Transverse colon (tissue), 4 donors: ENCODE results near the gene DNER.

Experiments used
- EP300 ChIP-seq: sonication (generic); formaldehyde crosslinking; IDR thresholded peaks from one replicate; pipeline ENCODE4 v1.6.1; 2017; ENCODE audit warnings: antibody characterized with exemption, low read depth
- POLR2A ChIP-seq: fragments of 450-650 bp; IDR thresholded peaks from one replicate; pipeline ENCODE4 v1.6.1; 2016; ENCODE audit warnings: antibody characterized with exemption, mild to moderate bottlenecking, moderate library complexity
- POLR2AphosphoS5 ChIP-seq, 3 donors: sonication (generic); formaldehyde crosslinking; IDR thresholded peaks; one replicate each; pipeline ENCODE4 v1.6.1; 2016; ENCODE audit warnings: antibody characterized with exemption in 3 of 3
- TF ChIP-seq, protein P1 (sequence below), 5 experiments: fragments of 200-600 bp in 3 of 5; fragments of 450-650 bp in 2 of 5; sonication (generic) in 3 of 5; IDR thresholded peaks; 1 replicate in 2 of 5; 2 replicates in 3 of 5; pipeline ENCODE4 v1.5.1; 2016 to 2017; ENCODE audit warnings: antibody characterized with exemption in 5 of 5, inconsistent platforms in 3 of 5, mild to moderate bottlenecking in 2 of 5, moderate library complexity in 1 of 5

DNA sequence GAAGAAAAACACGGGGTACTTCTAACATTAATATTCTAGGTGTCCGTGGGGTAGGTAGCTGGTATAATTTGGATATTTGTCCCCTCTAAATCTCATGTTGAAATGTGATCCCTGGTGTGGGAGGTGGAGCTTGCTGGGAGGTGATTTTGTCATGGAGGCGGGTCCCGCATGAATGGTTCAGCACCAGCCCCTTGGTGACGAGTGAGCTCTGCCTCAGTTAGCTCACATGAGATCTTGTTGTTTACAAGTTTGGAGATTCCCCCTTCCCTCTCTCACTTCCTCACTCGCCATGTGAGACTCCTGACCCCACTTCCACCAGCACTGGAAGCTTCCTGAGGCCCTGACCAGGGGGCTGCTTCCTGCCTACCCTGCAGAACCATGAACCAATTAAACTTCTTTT, 35.4 kb upstream of the DNER start:
- TF ChIP-seq, protein P1, sequence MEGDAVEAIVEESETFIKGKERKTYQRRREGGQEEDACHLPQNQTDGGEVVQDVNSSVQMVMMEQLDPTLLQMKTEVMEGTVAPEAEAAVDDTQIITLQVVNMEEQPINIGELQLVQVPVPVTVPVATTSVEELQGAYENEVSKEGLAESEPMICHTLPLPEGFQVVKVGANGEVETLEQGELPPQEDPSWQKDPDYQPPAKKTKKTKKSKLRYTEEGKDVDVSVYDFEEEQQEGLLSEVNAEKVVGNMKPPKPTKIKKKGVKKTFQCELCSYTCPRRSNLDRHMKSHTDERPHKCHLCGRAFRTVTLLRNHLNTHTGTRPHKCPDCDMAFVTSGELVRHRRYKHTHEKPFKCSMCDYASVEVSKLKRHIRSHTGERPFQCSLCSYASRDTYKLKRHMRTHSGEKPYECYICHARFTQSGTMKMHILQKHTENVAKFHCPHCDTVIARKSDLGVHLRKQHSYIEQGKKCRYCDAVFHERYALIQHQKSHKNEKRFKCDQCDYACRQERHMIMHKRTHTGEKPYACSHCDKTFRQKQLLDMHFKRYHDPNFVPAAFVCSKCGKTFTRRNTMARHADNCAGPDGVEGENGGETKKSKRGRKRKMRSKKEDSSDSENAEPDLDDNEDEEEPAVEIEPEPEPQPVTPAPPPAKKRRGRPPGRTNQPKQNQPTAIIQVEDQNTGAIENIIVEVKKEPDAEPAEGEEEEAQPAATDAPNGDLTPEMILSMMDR (IDR thresholded peaks at IDR 0.05): no peak
- TF ChIP-seq POLR2A: no peak
- no peak for TF ChIP-seq POLR2AphosphoS5 (IDR thresholded peaks at IDR 0.05)
- TF ChIP-seq EP300: no peak
